ENCODE measurements around the gene C12orf50. TPM values are rescaled to one million over a fixed set of nuclear protein-coding genes. Genes with fewer than 3 reads are reported as not detected.

C12orf50 gene
- polyA plus RNA-seq, 3 donors = not detected

GRCh38 chr12:87953256-87953860, 75.8 kb downstream of the C12orf50 start:
- H3K79me2 ChIP-seq (ENCODE audit: insufficient read depth, low read length) = no peaks in the 10 kb centered on the region
- Mint-ChIP-seq H3K4me3 (no peak overlapping the region), H3K9me3 (peaks cover 0 to 6% (median 0%) of the 10 kb centered on the region in 7 donors), H3K36me3 (no peaks in the 10 kb centered on the region), H3K4me1 (no peaks in the 10 kb centered on the region), H3K27ac (no peak overlapping the region), H3K27me3 (ENCODE audit: low read depth in 3 of 3) (peaks cover 0 to 2% (median 0%) of the 10 kb centered on the region in 3 donors)
- H3K27ac ChIP-seq (ENCODE audit: low read depth in 1 of 2, low read length in 2 of 2) = no peak overlapping the region
- no peaks in the 10 kb centered on the region for H3K4me1 ChIP-seq (ENCODE audit: control insufficient read depth in 1 of 2, insufficient read depth in 2 of 2, low read length in 2 of 2)
- no peak for TF ChIP-seq CTCF (IDR thresholded peaks at IDR 0.05)
- H3K36me3 ChIP-seq (replicated peaks in 1 of 2; ENCODE audit: control insufficient read depth in 1 of 2, insufficient read depth in 2 of 2, low read length in 2 of 2) = no peaks in the 10 kb centered on the region
- no peaks in the 10 kb centered on the region for H4K20me1 ChIP-seq (ENCODE audit: insufficient read depth, low read length)
- intact Hi-C loops (cut with micrococcal nuclease) = no loop called here
- no peak overlapping the region for H3K4me2 ChIP-seq (replicated peaks; ENCODE audit: extremely low read depth, low read length, poor library complexity, severe bottlenecking)
- H3K4me3 ChIP-seq (replicated peaks in 1 of 3; ENCODE audit: low read depth in 2 of 3, low read length in 3 of 3) = no peak overlapping the region
- DNase-seq = no peak
- no peaks in the 10 kb centered on the region for H3K9me3 ChIP-seq (replicated peaks in 1 of 2; ENCODE audit: control insufficient read depth in 1 of 2, insufficient read depth in 1 of 2, low read length in 2 of 2)
- H2AFZ ChIP-seq (ENCODE audit: insufficient read depth, low read depth, low read length, poor library complexity, severe bottlenecking) = no peak overlapping the region
- no peaks in the 10 kb centered on the region for H3K27me3 ChIP-seq (ENCODE audit: control insufficient read depth in 2 of 2, insufficient read depth in 2 of 2, low read length in 2 of 2)
- no peak overlapping the region for H3K9ac ChIP-seq (ENCODE audit: insufficient read depth, low read length, poor library complexity, severe bottlenecking)
- WGBS (ENCODE audit: insufficient coverage) = no CpG with 5 or more reads among the region's 3 CpGs

- Mint-ChIP-seq H3K4me3 (no peak overlapping the region), H3K4me1 (no peaks in the 10 kb centered on the region), H3K27ac (no peak overlapping the region), H3K36me3 (no peaks in the 10 kb centered on the region), H3K9me3 (peaks cover 0 to 6% (median 0%) of the 10 kb centered on the region in 7 donors), H3K27me3 (ENCODE audit: low read depth in 3 of 3) (peaks cover 0 to 2% (median 0%) of the 10 kb centered on the region in 3 donors)
- no peak for TF ChIP-seq CTCF (IDR thresholded peaks at IDR 0.05)
- no peaks in the 10 kb centered on the region for H4K20me1 ChIP-seq (ENCODE audit: insufficient read depth, low read length)
- H3K79me2 ChIP-seq (ENCODE audit: insufficient read depth, low read length) = no peaks in the 10 kb centered on the region
- no peak overlapping the region for H3K4me2 ChIP-seq (replicated peaks; ENCODE audit: extremely low read depth, low read length, poor library complexity, severe bottlenecking)
- intact Hi-C loops (cut with micrococcal nuclease) = no loop called here
- no peaks in the 10 kb centered on the region for H3K27me3 ChIP-seq (ENCODE audit: control insufficient read depth in 2 of 2, insufficient read depth in 2 of 2, low read length in 2 of 2)
- no peak overlapping the region for H3K9ac ChIP-seq (ENCODE audit: insufficient read depth, low read length, poor library complexity, severe bottlenecking)
- no peaks in the 10 kb centered on the region for H3K9me3 ChIP-seq (replicated peaks in 1 of 2; ENCODE audit: control insufficient read depth in 1 of 2, insufficient read depth in 1 of 2, low read length in 2 of 2)
- no peaks in the 10 kb centered on the region for H3K36me3 ChIP-seq (replicated peaks in 1 of 2; ENCODE audit: control insufficient read depth in 1 of 2, insufficient read depth in 2 of 2, low read length in 2 of 2)
- no peaks in the 10 kb centered on the region for H3K4me1 ChIP-seq (ENCODE audit: control insufficient read depth in 1 of 2, insufficient read depth in 2 of 2, low read length in 2 of 2)
- DNase-seq = no peak
- no peak overlapping the region for H3K27ac ChIP-seq (ENCODE audit: low read depth in 1 of 2, low read length in 2 of 2)
- H2AFZ ChIP-seq (ENCODE audit: insufficient read depth, low read depth, low read length, poor library complexity, severe bottlenecking) = no peak overlapping the region
- WGBS (ENCODE audit: insufficient coverage) = 83% methylated on average over 3 of the region's 5 CpGs
- no peak overlapping the region for H3K4me3 ChIP-seq (replicated peaks in 1 of 3; ENCODE audit: low read depth in 2 of 3, low read length in 3 of 3)
Observed at GRCh38 chr12:87952850-87953249, 76.4 kb downstream of the C12orf50 start.
